Fibroblast of the aortic adventitia (primary cell): Measurements from ENCODE around the gene ATP11A. TPM values are rescaled to one million over a fixed set of nuclear protein-coding genes. Genes with fewer than 3 reads are reported as not detected.
A peak's percentile ranks its signal among the peaks of the same experiment; 100 is the strongest.

Experiments used
- DNase-seq: peaks from one replicate; pipeline ENCODE4 v3.0.0-alpha.2; 2010; ENCODE audit warnings: low read depth
- H3K4me3 ChIP-seq: 2 replicates; pipeline ENCODE4 v1.5.1; 2011; ENCODE audit warnings: low read depth, mild to moderate bottlenecking, control low read depth, low read length, moderate library complexity
- total RNA-seq: library from RNA; depleted of rRNA; stranded (reverse); fragments of >200 nt; gene quantifications from 2 replicates; pipeline ENCODE4 v1.2.3, GENCODE V29; 2012; ENCODE audit warnings: low replicate concordance
- TF ChIP-seq, protein P1 (sequence below): IDR thresholded peaks from 2 replicates; pipeline ENCODE4 v1.5.1; 2011; ENCODE audit warnings: mild to moderate bottlenecking, low read length, control low read depth, inconsistent platforms; ENCODE audit not compliant: insufficient read depth

The ATP11A gene
- total RNA-seq, 1 donor, result 8.9 TPM

DNA sequence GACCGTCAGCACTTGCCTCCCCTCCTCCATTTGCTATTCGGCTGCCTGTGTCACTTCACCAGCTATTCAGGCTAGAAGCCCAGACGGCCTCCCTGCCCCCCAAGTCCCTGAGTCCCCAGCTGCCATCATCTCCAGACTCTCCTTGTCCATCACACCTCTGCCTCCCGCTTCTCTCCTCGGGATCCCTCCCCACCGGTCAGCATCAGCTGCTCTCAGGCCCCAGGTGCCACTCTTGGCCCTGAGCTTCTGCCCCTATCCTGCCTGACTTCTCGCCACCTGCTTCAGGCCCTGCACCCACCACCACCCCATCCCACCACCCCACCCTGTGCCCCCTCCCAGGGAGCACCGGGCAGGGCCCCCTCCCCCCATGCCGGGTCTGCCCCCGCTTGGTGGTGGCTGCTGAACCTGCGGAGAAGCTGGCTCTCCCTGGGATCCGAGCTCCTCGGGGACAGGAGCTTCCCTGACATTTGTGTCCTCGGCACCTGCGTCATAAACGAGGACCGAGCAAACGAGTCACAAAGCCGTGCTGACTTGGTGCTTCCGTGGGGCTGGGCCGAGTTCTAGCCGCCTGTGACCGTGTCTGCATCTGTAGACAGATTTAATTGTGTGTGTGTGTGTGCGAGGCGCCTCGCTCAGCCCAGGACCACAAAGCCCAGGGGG lies 208.9 kb downstream of the ATP11A start:
- TF ChIP-seq, protein P1, sequence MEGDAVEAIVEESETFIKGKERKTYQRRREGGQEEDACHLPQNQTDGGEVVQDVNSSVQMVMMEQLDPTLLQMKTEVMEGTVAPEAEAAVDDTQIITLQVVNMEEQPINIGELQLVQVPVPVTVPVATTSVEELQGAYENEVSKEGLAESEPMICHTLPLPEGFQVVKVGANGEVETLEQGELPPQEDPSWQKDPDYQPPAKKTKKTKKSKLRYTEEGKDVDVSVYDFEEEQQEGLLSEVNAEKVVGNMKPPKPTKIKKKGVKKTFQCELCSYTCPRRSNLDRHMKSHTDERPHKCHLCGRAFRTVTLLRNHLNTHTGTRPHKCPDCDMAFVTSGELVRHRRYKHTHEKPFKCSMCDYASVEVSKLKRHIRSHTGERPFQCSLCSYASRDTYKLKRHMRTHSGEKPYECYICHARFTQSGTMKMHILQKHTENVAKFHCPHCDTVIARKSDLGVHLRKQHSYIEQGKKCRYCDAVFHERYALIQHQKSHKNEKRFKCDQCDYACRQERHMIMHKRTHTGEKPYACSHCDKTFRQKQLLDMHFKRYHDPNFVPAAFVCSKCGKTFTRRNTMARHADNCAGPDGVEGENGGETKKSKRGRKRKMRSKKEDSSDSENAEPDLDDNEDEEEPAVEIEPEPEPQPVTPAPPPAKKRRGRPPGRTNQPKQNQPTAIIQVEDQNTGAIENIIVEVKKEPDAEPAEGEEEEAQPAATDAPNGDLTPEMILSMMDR, result no peak

DNA sequence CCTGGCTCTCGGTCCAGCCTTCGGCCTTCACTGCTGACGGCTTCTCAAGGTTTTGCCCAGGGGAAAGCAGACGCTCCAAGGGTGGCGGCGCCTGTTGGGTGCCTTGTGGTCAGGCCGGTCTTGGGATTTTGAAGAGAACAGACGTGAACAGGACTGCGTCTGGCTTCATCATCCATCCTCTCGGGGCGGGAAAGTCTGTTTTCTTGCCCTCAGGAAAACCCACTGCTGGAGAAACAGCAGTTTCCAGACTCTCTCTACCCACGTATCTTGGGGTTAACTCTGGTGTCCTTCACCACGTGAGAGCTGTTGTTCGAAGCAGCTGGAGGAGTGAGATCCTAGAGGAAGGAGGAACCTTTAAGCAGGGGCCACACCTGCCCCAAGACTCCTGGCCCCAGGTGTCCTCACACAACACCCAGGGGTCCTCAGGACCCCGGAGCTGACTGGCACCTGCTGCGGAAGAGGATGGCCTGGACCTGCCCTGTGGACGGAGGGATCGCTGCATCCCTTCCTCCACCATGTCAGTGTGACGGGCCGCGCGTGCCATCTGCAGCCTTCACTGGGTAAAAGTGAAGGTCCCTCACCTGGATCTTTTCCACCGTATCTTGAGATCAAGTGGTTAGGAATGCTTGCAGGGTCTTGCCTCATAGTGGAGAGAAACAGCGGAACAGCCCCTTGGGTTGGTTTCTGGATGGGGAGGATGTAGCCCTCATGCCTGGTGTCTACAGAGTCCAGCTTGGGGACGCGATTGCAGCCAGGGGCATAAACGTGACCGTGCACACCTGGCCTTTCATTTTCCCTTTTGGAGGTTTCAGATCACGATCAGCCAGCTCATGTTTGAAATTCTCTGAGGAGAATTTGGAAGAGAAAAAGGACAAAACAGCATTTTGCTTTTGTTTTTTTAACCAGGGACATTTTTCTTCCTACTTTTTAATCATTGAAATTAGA lies 209.7 kb downstream of the ATP11A start:
- DNase-seq, result no peak
- TF ChIP-seq, protein P1, result no peak
- no peak overlapping the region for H3K4me3 ChIP-seq

More for the DNA sequence above, 208.9 kb downstream of the ATP11A start:
- no peak for DNase-seq
- no peak overlapping the region for H3K4me3 ChIP-seq

DNA sequence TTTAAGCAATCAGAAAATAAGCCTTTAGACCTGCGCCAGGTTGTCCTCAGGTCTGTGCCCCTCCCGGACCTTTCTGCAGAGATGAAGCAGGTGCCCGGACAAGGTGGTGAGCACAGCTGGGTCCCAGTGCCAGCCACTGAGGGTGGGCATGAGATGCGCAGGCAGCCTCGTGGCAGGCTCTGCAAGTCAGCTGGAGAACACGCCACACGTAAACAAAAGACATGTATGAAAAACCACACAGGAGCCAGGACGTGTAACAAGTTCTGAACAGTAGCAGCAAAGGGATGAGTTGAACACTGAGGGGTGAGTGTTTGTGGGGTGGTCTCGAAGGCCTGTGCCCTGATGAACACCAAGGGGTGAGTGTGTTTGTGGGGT lies 210.4 kb downstream of the ATP11A start:
- TF ChIP-seq, protein P1, result no peak
- no peak overlapping the region for H3K4me3 ChIP-seq
- DNase-seq, result no peak

DNA sequence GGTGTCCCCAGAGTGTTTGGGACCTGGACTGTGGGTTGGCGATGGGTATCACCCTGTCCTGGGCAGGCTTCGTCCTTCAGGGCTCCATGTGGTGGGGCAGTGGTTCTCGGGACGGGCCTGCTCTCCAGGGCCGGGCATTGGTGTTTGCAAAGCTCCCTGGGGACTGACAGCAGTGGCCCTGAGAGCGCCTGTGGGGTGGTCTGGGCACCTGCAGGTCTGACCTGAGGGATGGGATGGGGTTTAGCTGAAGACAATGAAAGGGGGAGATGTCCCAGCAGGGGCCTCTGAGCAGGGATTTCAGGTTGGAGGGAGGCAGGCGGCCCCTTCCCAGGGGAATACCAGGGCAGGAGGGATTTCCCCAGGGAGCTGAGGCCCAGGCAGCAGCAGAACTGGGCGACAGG lies 210.9 kb downstream of the ATP11A start:
- H3K4me3 ChIP-seq, result no peak overlapping the region
- no peak for DNase-seq

DNA sequence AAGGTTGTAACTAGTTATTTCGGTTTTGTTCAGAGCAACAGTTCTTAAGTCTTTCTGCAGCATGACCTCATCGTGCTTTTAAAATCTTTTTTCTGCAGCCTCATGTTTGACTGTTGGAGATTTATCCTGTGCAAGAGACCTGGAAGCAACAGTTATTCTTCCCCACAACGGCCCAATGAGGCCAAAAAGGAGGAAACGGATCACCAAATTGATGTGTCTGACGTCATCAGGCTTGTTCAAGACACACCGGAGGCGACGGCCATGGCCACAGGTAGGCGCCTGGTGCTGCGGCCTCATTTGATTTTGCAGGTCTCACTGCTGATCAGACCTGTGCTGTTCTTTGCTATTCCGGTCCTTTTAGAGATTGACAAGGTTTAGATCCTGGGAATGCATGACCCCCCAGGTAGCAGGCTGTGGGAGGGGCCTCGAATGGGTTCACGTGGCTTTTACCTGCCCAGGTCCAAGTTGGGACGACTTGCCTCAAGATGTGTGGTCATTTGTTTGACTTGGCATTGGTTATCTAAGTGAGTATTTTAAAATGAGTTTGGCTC lies 212.3 kb downstream of the ATP11A start:
- TF ChIP-seq, protein P1, result no peak
- peak; percentile 14 for DNase-seq
- H3K4me3 ChIP-seq, result no peak overlapping the region

More for the DNA sequence above, 210.9 kb downstream of the ATP11A start:
- TF ChIP-seq, protein P1, result no peak

DNA sequence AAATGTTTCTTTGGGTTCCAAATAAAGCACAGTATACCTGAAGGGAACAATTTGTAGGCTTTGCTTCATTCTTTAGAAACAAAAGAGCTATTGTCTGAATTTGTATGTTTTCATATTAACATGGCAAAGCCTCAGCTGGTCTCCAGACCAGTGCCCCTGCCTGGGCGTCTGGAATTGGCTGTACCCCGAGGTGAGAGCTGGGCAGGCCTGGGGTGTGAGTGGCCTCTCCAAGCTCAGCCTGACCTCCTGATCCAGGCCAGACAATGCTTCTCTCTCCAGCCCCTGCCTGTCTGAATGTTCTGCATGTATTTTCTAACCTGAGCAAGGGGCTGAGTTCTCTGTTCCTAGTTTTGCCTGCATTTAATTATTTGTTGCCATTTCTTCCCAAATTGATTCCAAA lies 212.8 kb downstream of the ATP11A start:
- no peak overlapping the region for H3K4me3 ChIP-seq
- DNase-seq, result no peak
- TF ChIP-seq, protein P1, result no peak
